CD14-positive monocyte (primary cell): ENCODE measurements around the gene BTG2. TPM values are rescaled to one million over a fixed set of nuclear protein-coding genes. Genes with fewer than 3 reads are reported as not detected.

Experiments
- DNase-seq, 3 donors: peaks; one replicate each; pipeline ENCODE4 v3.0.0-alpha.2; 2011 to 2022
- H2AFZ ChIP-seq: 2 replicates; pipeline ENCODE4 v1.6.0; 2012; ENCODE audit warnings: mild to moderate bottlenecking, low read depth, low read length, inconsistent platforms; ENCODE audit not compliant: insufficient read depth, poor library complexity, severe bottlenecking
- H3K27ac ChIP-seq, 2 donors: 1 replicate in 1 of 2; 2 replicates in 1 of 2; pipeline ENCODE4 v1.5.1; 2012 to 2013; ENCODE audit warnings: low read length in 2 of 2, control low read depth in 1 of 2, inconsistent platforms in 1 of 2, low read depth in 1 of 2, mild to moderate bottlenecking in 1 of 2
- H3K27me3 ChIP-seq, 2 donors: one replicate each; pipeline versions ENCODE4 v1.6.0 to v1.6.1; 2011 to 2013; ENCODE audit warnings: low read length in 2 of 2; ENCODE audit not compliant: control insufficient read depth in 2 of 2, insufficient read depth in 2 of 2
- H3K36me3 ChIP-seq, 2 donors: replicated peaks in 1 of 2; 1 replicate in 1 of 2; 2 replicates in 1 of 2; pipeline versions ENCODE4 v1.5.1 to v1.6.1; 2012 to 2013; ENCODE audit warnings: low read length in 2 of 2, control low read depth in 1 of 2, inconsistent platforms in 1 of 2, mild to moderate bottlenecking in 1 of 2; ENCODE audit not compliant: insufficient read depth in 2 of 2, control insufficient read depth in 1 of 2
- H3K4me1 ChIP-seq, 2 donors: 1 replicate in 1 of 2; 2 replicates in 1 of 2; pipeline versions ENCODE4 v1.5.1 to v1.6.1; 2012 to 2013; ENCODE audit warnings: low read length in 2 of 2, control low read depth in 1 of 2, inconsistent platforms in 1 of 2, mild to moderate bottlenecking in 1 of 2, moderate library complexity in 1 of 2; ENCODE audit not compliant: insufficient read depth in 2 of 2, control insufficient read depth in 1 of 2
- H3K4me2 ChIP-seq: replicated peaks from 2 replicates; pipeline ENCODE3; 2012; ENCODE audit warnings: low read length, moderate library complexity, mild to moderate bottlenecking; ENCODE audit not compliant: poor library complexity, severe bottlenecking; ENCODE audit errors: extremely low read depth
- H3K4me3 ChIP-seq, 3 experiments: fragments of 200-600 bp in 1 of 3; sonication (generic) in 1 of 3; replicated peaks in 1 of 3; 1 replicate in 2 of 3; 2 replicates in 1 of 3; pipeline ENCODE4 v1.5.1; 2011 to 2013; ENCODE audit warnings: low read length in 3 of 3, mild to moderate bottlenecking in 3 of 3, control low read depth in 2 of 3, low read depth in 2 of 3, inconsistent platforms in 1 of 3, moderate library complexity in 1 of 3
- H3K79me2 ChIP-seq: 2 replicates; pipeline ENCODE4 v1.6.0; 2012; ENCODE audit warnings: mild to moderate bottlenecking, control low read depth, inconsistent platforms, low read length, moderate library complexity; ENCODE audit not compliant: insufficient read depth
- H3K9ac ChIP-seq: 2 replicates; pipeline ENCODE4 v1.6.0; 2017; ENCODE audit warnings: low read length, mild to moderate bottlenecking; ENCODE audit not compliant: insufficient read depth, poor library complexity, severe bottlenecking
- H3K9me3 ChIP-seq, 2 donors: replicated peaks in 1 of 2; 1 replicate in 1 of 2; 2 replicates in 1 of 2; pipeline versions ENCODE4 v1.5.1 to v1.6.1; 2012 to 2013; ENCODE audit warnings: low read length in 2 of 2, control low read depth in 1 of 2; ENCODE audit not compliant: control insufficient read depth in 1 of 2, insufficient read depth in 1 of 2
- H4K20me1 ChIP-seq: 2 replicates; pipeline ENCODE4 v1.6.0; 2012; ENCODE audit warnings: mild to moderate bottlenecking, low read length, control low read depth, moderate library complexity; ENCODE audit not compliant: insufficient read depth
- H3K27ac Mint-ChIP-seq, 7 donors: one replicate each; pipeline ENCODE4 v1.8.0; 2020; ENCODE audit warnings: mild to moderate bottlenecking in 7 of 7, mixed read lengths in 7 of 7, moderate library complexity in 6 of 7, inconsistent platforms in 2 of 7
- H3K27me3 Mint-ChIP-seq, 3 donors: one replicate each; pipeline ENCODE4 v1.8.0; 2021 to 2022; ENCODE audit warnings: low read depth in 3 of 3, mild to moderate bottlenecking in 3 of 3, mixed read lengths in 3 of 3, moderate library complexity in 3 of 3, inconsistent platforms in 1 of 3
- H3K36me3 Mint-ChIP-seq, 2 donors: one replicate each; pipeline ENCODE4 v1.8.0; 2020; ENCODE audit warnings: mixed read lengths in 2 of 2, inconsistent platforms in 1 of 2, mild to moderate bottlenecking in 1 of 2
- H3K4me1 Mint-ChIP-seq: one replicate; pipeline ENCODE4 v1.8.0; 2020; ENCODE audit warnings: mild to moderate bottlenecking, mixed read lengths
- H3K4me3 Mint-ChIP-seq, 2 donors: one replicate each; pipeline ENCODE4 v1.8.0; 2020; ENCODE audit warnings: mild to moderate bottlenecking in 2 of 2, mixed read lengths in 2 of 2, moderate library complexity in 1 of 2
- H3K9me3 Mint-ChIP-seq, 7 donors: one replicate each; pipeline ENCODE4 v1.8.0; 2020 to 2022; ENCODE audit warnings: mixed read lengths in 7 of 7, mild to moderate bottlenecking in 6 of 7, moderate library complexity in 6 of 7, inconsistent platforms in 2 of 7
- CTCF ChIP-seq: fragments of 200-600 bp; IDR thresholded peaks from one replicate; pipeline ENCODE4 v1.8.0; 2022; ENCODE audit warnings: antibody characterized with exemption, mild to moderate bottlenecking
- WGBS: methylation state at CpG from one replicate; pipeline ENCODE4 v1.1.5; 2013; ENCODE audit warnings: missing lambda C conversion rate; ENCODE audit not compliant: insufficient coverage; 5-methylcytosine and 5-hydroxymethylcytosine counted together
- intact Hi-C, 2 donors: fragments of 100-400 bp; cut with micrococcal nuclease; formaldehyde crosslinking; loops; one replicate each; pipeline versions ENCODE4 v1.15.0 to v1.15.1; 2023
- polyA plus RNA-seq, 3 donors: library from polyadenylated mRNA; depleted of rRNA in 1 of 3; unstranded in 2 of 3; stranded (reverse) in 1 of 3; fragments of 300-500 nt in 2 of 3; fragments of >200 nt in 1 of 3; fragmentation: Illumina TruSeq in 2 of 3; gene quantifications; 1 replicate in 2 of 3; 2 replicates in 1 of 3; pipeline ENCODE4 v1.2.3, GENCODE V29; 2012 to 2021

The BTG2 gene
- polyA plus RNA-seq, 3 donors: 293 to 539 (median 483) TPM

GRCh38 chr1:203271962-203272632 is 33.2 kb upstream of the BTG2 start:
- H4K20me1 ChIP-seq: no peaks in the 10 kb centered on the region
- no peak overlapping the region for H3K4me2 ChIP-seq
- no peak overlapping the region for H2AFZ ChIP-seq
- no peaks in the 10 kb centered on the region for H3K36me3 ChIP-seq
- peaks cover 55% of the 10 kb centered on the region for H3K4me1 Mint-ChIP-seq
- H3K4me3 ChIP-seq: no peak overlapping the region
- no peak for TF ChIP-seq CTCF
- DNase-seq: no peak
- no peak overlapping the region for H3K9ac ChIP-seq
- H3K9me3 Mint-ChIP-seq: no peaks in the 10 kb centered on the region
- H3K36me3 Mint-ChIP-seq: peaks cover 0 to 4% of the 10 kb centered on the region in 2 donors
- intact Hi-C loops: loop anchor here (2.0 to 10.0 kb wide), 5 partner anchors 15 to 215 kb away; partner anchors contain the start of gene BTG2 (in 1 of the 2)
- 60% methylated on average over 2 of the region's 6 CpGs for WGBS
- H3K4me3 Mint-ChIP-seq: no peak overlapping the region
- peaks cover 0 to 5% (median 2%) of the 10 kb centered on the region in 3 donors for H3K27me3 Mint-ChIP-seq
- H3K27ac Mint-ChIP-seq: peak overlapping the region in 3 of 7 donors; percentile 21 to 80 (median 61)
- no peak overlapping the region for H3K27ac ChIP-seq
- H3K9me3 ChIP-seq: no peaks in the 10 kb centered on the region
- no peaks in the 10 kb centered on the region for H3K79me2 ChIP-seq
- H3K27me3 ChIP-seq: no peaks in the 10 kb centered on the region
- peaks cover 62 to 63% of the 10 kb centered on the region in 2 donors for H3K4me1 ChIP-seq

DNA sequence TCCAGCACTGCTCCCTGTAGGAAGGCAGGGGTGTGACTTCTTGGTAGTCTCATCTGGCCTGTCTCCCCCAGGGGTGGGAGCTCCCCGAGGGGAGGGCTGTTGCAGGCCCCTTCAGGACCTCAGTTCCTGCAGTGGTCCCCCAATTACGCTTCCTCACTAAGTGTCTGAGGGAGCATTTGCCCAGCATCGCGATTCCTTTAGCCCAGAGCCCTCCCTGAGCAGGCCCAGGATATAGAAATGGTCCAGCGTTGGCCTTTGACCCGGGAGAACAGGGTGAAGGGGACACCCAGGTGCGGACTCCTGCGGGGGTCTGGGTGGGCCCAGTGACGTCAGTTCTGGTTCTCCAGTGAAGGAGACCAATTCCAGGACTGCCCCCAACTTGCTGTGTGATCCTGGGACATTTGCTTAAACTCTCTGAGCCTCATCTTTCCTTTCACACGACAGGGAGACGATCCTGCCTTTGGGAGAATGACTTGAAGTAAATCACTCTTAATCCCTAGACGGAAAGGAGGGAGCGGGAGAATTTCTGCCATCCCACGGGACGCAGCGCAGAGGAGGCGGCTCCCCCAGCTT is 32.6 kb upstream of the BTG2 start:
- Histone ChIP-seq H3K4me1 (peaks cover 65 to 66% of the 10 kb centered on the region in 2 donors), H3K36me3 (no peaks in the 10 kb centered on the region), H3K9ac (no peak overlapping the region), H4K20me1 (no peaks in the 10 kb centered on the region), H3K79me2 (no peaks in the 10 kb centered on the region), H3K27ac (peak overlapping the region; percentile 73 to 90), H3K4me2 (peak overlapping the region; percentile 81), H3K4me3 (peak overlapping the region in 2 of 3 experiments; percentile 45 to 75), H2AFZ (peak overlapping the region; percentile 61), H3K9me3 (no peaks in the 10 kb centered on the region), H3K27me3 (no peaks in the 10 kb centered on the region)
- H3K9me3 Mint-ChIP-seq: no peaks in the 10 kb centered on the region
- H3K4me1 Mint-ChIP-seq: peaks cover 57% of the 10 kb centered on the region
- WGBS: 53% methylated on average over 10 of the region's 17 CpGs
- no peak for DNase-seq
- peak overlapping the region; percentile 76 to 88 for H3K4me3 Mint-ChIP-seq
- TF ChIP-seq CTCF: no peak
- H3K27me3 Mint-ChIP-seq: peaks cover 0 to 5% (median 2%) of the 10 kb centered on the region in 3 donors
- peak overlapping the region in 5 of 7 donors; percentile 93 to 95 (median 93) for H3K27ac Mint-ChIP-seq
- H3K36me3 Mint-ChIP-seq: peaks cover 0 to 4% of the 10 kb centered on the region in 2 donors
- intact Hi-C loops: loop anchor here in 1 of 2 donors (1.0 to 10.0 kb wide), 5 partner anchors 14 to 215 kb away; partner anchors contain the start of gene BTG2
